ENCODE results near the gene ESRRG. TPM values are rescaled to one million over a fixed set of nuclear protein-coding genes. Genes with fewer than 3 reads are reported as not detected.

ESRRG gene
- polyA plus RNA-seq, 1 donor: 17.9 TPM

- DNase-seq (ENCODE audit: low read depth): no peak
These were observed 96.0 kb downstream of the ESRRG start for GRCh38 chr1:216627252-216627651.

- DNase-seq (ENCODE audit: low read depth): no peak
These were observed 96.7 kb downstream of the ESRRG start for GRCh38 chr1:216626394-216627067.

- no peak for DNase-seq (ENCODE audit: low read depth)
These were observed 101.7 kb downstream of the ESRRG start for GRCh38 chr1:216621536-216621935.

- no peak for DNase-seq (ENCODE audit: low read depth)
These were observed 106.0 kb downstream of the ESRRG start for GRCh38 chr1:216617081-216617875.

GRCh38 chr1:216616425-216616824, 106.8 kb downstream of the ESRRG start:
- no peak for DNase-seq (ENCODE audit: low read depth)

GRCh38 chr1:216614011-216614934, 109.0 kb downstream of the ESRRG start:
- no peak for DNase-seq (ENCODE audit: low read depth)

- no peak for DNase-seq (ENCODE audit: low read depth)
These were observed 110.9 kb downstream of the ESRRG start for GRCh38 chr1:216612291-216612690.

- no peak for DNase-seq (ENCODE audit: low read depth)
These were observed 116.0 kb downstream of the ESRRG start for GRCh38 chr1:216607067-216607697.

- no peak for DNase-seq (ENCODE audit: low read depth)
These were observed 117.1 kb downstream of the ESRRG start for GRCh38 chr1:216606047-216606637.

GRCh38 chr1:216604771-216605170, 118.5 kb downstream of the ESRRG start:
- DNase-seq (ENCODE audit: low read depth): no peak

GRCh38 chr1:216600730-216601609, 122.3 kb downstream of the ESRRG start:
- peak; percentile 66 for DNase-seq (ENCODE audit: low read depth)

GRCh38 chr1:216599851-216600250, 123.4 kb downstream of the ESRRG start:
- DNase-seq (ENCODE audit: low read depth): no peak

GRCh38 chr1:216598448-216598847, 124.8 kb downstream of the ESRRG start:
- no peak for DNase-seq (ENCODE audit: low read depth)

GRCh38 chr1:216596281-216596862, 126.9 kb downstream of the ESRRG start:
- DNase-seq (ENCODE audit: low read depth): no peak

- DNase-seq (ENCODE audit: low read depth): no peak
These were observed 135.5 kb downstream of the ESRRG start for GRCh38 chr1:216587715-216588114.

GRCh38 chr1:216582151-216582550, 141.1 kb downstream of the ESRRG start:
- no peak for DNase-seq (ENCODE audit: low read depth)

GRCh38 chr1:216580538-216581057, 142.6 kb downstream of the ESRRG start:
- no peak for DNase-seq (ENCODE audit: low read depth)

- no peak for DNase-seq (ENCODE audit: low read depth)
These were observed 146.8 kb downstream of the ESRRG start for GRCh38 chr1:216576234-216576937.

- DNase-seq (ENCODE audit: low read depth): no peak
These were observed 156.5 kb downstream of the ESRRG start for GRCh38 chr1:216566641-216567205.
